IPS DF 4.7 (cell line): ENCODE results near the gene CAST.
"Not testable (repeated sequence)": the region's sequence is repeated elsewhere in the genome, so short reads cannot be mapped to it uniquely, and the experiment has no call there.

Experiments
- DNase-seq: peaks from one replicate; pipeline ENCODE4 v3.0.0-alpha.2; 2013; ENCODE audit warnings: low spot score; ENCODE audit errors: extremely low read depth

Gene CAST

GRCh38 chr5:96778409-96778808 is 116.2 kb downstream of the CAST start:
- no peak for DNase-seq

- no peak for DNase-seq
Measured at GRCh38 chr5:96780626-96781025, 118.5 kb downstream of the CAST start.

GRCh38 chr5:96781031-96781971 is 119.1 kb downstream of the CAST start:
- DNase-seq, result no peak

GRCh38 chr5:96783326-96783725 is 121.2 kb downstream of the CAST start:
- DNase-seq, result no peak

GRCh38 chr5:96785326-96786109 is 123.3 kb downstream of the CAST start:
- no peak for DNase-seq

GRCh38 chr5:96788112-96788749 is 126.1 kb downstream of the CAST start:
- no peak for DNase-seq

- no peak for DNase-seq
Measured at GRCh38 chr5:96789794-96790330, 127.7 kb downstream of the CAST start.

GRCh38 chr5:96790961-96791504 is 128.9 kb downstream of the CAST start:
- DNase-seq, result no peak

GRCh38 chr5:96794757-96795156 is 132.6 kb downstream of the CAST start:
- no peak for DNase-seq

GRCh38 chr5:96795626-96796025 is 133.4 kb downstream of the CAST start:
- no peak for DNase-seq

GRCh38 chr5:96796434-96796833 is 134.3 kb downstream of the CAST start:
- no peak for DNase-seq

- DNase-seq, result not testable (repeated sequence)
Measured at GRCh38 chr5:96801718-96802117, 139.5 kb downstream of the CAST start.

- DNase-seq, result no peak
Measured at GRCh38 chr5:96807075-96807654, 145.0 kb downstream of the CAST start.

GRCh38 chr5:96808541-96808828 is 146.3 kb downstream of the CAST start:
- DNase-seq, result no peak

- no peak for DNase-seq
Measured at GRCh38 chr5:96808868-96809558, 146.8 kb downstream of the CAST start.

GRCh38 chr5:96809921-96810320 is 147.7 kb downstream of the CAST start:
- no peak for DNase-seq

GRCh38 chr5:96812851-96813250 is 150.7 kb downstream of the CAST start:
- DNase-seq, result no peak

GRCh38 chr5:96814041-96814440 is 151.9 kb downstream of the CAST start:
- DNase-seq, result no peak

- no peak for DNase-seq
Measured at GRCh38 chr5:96816411-96816939, 154.3 kb downstream of the CAST start.

GRCh38 chr5:96816991-96817390 is 154.8 kb downstream of the CAST start:
- no peak for DNase-seq
